HG03354 (cell line): ENCODE data around the gene NDOR1.
A peak's percentile ranks its signal among the peaks of the same experiment; 100 is the strongest.
"Not testable (repeated sequence)": the region's sequence is repeated elsewhere in the genome, so short reads cannot be mapped to it uniquely, and the experiment has no call there.

ENCODE experiments used
- ATAC-seq: cut with Tn5 transposase; IDR thresholded peaks from one replicate; pipeline ENCODE4 v1.9.1; 2021; ENCODE audit warnings: mild to moderate bottlenecking; ENCODE audit not compliant: unreplicated experiment, poor library complexity, severe bottlenecking

Gene NDOR1

GRCh38 chr9:137240318-137240840, 34.9 kb downstream of the NDOR1 start:
- ATAC-seq: peak; percentile 33

- peak; percentile 77 for ATAC-seq
These were observed 35.5 kb downstream of the NDOR1 start, which contains the start of gene TUBB4B for GRCh38 chr9:137240841-137241489. Gene TUBB4B (plus strand): TSS chr9:137241287. CDS start chr9:137241361, 74 bp downstream.

- peak; percentile 1 for ATAC-seq
These were observed 36.2 kb downstream of the NDOR1 start for GRCh38 chr9:137241490-137242268.

GRCh38 chr9:137242269-137243203, 37.0 kb downstream of the NDOR1 start:
- no peak for ATAC-seq

DNA sequence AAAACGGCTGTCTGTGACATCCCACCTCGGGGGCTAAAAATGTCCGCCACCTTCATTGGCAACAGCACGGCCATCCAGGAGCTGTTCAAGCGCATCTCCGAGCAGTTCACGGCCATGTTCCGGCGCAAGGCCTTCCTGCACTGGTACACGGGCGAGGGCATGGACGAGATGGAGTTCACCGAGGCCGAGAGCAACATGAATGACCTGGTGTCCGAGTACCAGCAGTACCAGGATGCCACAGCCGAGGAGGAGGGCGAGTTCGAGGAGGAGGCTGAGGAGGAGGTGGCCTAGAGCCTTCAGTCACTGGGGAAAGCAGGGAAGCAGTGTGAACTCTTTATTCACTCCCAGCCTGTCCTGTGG, 37.7 kb downstream of the NDOR1 start:
- ATAC-seq: not testable (repeated sequence)

GRCh38 chr9:137243626-137244485, 38.4 kb downstream of the NDOR1 start:
- ATAC-seq: no peak

DNA sequence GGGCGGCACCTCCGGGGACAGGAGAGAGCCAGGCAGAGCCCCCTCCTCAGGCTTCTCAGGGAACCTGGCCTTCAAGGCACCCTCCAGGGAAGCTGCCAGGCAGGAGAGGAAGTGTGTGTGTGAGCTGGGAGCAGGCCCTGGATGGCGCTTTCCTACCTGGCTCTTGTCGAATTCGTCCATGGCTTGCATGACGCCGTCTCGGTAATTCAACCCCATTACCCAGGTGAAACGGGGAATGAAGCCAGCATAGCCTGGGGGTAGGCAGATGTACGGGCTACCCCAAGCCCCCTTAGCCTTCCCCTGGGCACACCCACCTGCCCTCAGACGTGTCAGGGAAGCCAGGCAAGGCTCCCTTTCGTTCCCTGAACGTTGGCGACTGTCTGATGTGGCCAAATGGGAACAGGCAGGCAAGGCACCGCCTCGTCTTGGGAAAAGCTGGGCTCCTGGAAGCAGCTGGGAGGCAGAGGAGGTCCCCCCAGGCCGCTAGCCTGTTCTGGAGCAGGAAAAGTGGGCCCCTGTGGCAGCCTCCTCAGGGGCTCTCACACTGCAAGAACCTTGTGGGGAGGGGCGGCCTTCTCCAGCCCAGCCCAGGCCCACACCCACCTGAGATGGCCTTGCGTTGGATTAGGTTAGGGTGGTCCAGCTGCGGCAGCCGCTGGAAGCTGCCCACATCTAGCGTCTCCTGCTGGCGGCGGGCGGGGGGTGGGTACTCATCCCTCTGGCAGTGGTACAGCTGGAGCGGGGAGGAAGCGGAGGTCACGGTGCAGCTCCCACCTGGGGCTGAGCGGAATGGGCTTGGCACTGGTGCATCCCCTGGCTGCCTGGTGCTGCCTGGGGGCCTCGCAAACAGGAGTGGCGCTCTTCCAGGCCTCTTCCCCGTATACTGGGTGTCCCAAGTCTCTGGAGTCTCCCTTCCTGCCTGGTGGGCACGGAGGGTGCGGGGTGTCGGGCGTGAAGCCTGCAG, 39.3 kb downstream of the NDOR1 start:
- no peak for ATAC-seq

DNA sequence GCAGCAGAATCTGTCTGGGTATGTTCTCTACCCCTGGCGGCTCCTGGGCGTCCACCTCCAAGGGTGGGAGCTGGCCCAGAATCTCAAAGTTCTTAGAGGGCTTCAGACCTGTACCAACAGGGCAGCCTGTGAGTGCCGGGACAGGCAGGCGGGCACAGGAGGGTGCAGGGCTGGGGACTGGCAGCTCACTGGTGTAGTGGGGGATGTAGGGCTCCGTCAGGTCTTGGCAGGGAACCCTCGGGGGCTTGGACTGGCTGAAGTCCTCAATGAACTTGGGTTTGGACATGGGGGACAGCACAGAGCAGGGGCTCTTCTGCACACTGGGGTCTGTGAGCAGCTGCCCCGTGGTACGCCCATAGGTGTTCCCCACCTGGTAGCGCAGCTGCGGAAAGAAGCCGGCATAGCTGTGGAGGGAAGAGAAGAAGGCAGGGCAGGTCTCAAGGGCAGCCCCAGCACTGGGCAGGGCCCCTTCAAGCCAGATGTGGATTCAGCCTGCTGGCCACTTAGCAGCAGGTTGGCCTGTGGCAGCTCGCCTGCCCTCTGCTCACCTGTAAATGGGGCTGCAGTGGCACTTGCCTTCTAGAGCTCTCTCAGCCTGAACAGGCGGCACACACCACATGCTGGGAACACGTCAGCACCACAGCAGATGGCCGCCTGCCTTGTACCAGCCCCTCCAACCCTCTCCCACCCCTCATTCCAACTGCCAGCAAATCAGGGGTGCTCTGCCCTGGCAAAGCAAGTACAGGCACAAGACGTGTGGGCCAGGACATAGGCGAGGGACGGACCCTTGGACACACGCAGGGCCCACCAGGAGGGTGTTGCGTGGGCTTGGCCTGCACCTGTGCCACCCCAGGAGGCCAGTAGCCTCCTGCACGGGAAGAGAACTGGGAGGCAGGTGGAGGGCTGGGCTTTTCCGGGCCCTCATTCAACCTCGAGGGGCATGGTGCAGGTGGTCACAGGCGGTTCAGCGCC, 40.2 kb downstream of the NDOR1 start:
- ATAC-seq: no peak

- ATAC-seq: no peak
These were observed 41.8 kb downstream of the NDOR1 start for GRCh38 chr9:137247135-137247915.

DNA sequence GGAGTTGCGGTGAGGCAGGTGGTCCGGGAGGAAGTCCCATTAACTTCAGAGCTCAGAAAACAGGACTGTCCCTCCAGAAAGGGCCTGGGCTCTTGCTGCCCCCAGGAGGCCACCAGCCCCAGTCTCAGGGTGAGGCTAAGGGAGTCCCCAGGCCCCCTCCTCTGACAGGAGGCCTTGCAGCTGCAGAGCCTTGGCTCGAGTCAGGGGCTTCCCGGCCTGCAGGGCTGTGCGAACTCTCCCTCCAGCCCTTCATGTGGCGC, 42.3 kb downstream of the NDOR1 start:
- no peak for ATAC-seq

DNA sequence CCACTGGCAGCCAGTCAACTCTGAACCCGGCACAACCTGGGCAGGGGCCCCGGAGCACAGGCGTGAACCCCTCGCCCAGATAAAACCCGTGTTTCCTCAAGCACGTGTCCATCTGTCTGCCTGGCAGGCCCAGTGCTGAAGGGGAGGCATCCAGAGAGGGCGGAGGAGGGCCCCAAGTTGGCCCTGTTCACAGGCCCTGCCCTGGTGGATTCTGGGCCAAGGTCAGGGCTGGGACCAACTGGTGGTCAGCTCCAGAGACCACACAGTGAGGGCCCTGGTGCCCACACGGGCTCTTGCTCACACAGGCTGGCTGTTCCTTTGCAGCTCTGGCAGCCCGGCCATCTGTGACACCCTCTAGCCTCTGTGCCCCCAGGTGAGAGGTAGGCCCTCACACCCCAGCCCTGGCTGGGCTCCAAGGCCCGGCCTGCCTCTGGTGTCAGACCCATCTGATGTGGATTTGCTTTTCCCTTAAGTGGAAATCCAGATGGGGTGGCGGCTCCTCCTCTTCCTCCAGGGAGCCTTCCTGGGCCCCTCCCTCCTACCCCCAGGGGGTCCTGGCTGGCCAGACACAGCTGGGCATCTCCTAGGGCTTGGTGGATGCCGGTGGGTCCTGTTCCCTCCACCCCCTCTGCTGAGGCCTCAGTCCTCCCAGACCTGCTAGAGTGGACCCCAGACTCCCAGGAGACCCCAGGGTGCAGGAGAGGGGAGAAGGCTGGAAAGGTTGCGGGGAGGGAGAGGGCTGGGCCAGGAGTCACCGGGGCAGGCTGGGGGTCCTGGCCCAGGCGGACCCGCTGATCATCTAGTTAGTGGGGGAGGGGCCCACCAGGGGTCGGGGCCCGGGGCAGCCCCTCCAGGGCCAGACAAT, 45.1 kb downstream of the NDOR1 start:
- no peak for ATAC-seq

- no peak for ATAC-seq
These were observed 45.6 kb downstream of the NDOR1 start, which contains the start of gene STPG3 for GRCh38 chr9:137251194-137251461. Gene STPG3 (plus strand): TSS chr9:137251286. CDS start chr9:137251287, 1 bp downstream.

DNA sequence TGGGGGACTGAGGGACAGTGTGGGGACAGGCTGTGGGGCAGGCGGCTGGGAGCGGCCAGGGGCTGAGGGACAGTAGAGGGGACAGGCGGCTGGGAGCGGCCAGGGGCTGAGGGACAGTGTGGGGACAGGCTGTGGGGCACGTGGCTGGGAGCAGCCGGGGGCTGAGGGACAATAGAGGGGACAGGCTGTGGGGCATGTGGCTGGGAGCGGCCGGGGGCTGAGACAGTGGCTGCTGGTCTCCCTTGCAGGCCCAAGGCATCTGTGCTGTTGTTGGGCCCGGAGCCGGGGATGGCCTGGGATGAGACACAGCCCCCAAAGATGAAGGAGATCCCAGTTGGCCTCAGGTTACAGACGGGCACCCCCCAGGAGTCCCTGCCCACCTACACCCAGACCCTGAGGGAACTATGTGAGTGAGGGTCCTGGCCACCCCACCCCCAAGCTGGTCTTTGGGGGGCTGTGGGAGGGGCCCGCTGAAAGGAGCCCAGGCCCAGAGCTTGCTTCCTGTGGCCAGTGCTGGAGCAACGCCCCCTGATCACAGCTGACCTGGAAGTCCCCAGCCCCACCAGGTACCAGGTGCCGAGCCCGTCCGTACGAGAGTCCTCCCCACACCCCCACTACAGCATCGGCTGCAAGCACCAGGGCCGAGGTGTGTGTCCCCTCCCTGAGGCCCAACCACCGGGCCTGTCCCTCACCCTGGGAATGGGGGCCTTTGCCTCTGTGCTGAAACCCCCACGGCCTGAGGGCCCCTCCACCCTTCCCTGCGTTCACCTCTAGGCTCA, 46.2 kb downstream of the NDOR1 start:
- no peak for ATAC-seq

- no peak for ATAC-seq
These were observed 47.3 kb downstream of the NDOR1 start for GRCh38 chr9:137252555-137253506.
